Measurements from ENCODE around the gene STYK1. TPM values are rescaled to one million over a fixed set of nuclear protein-coding genes. Genes with fewer than 3 reads are reported as not detected.

The STYK1 gene
- total RNA-seq, 1 donor from 2014 or later, result 0.68 TPM

GRCh38 chr12:10621278-10621677, 52.6 kb downstream of the STYK1 start:
- H3K36me3 Mint-ChIP-seq, result no peaks in the 10 kb centered on the region
- H3K27ac Mint-ChIP-seq, result no peak overlapping the region
- DNase-seq (ENCODE audit: extremely low spot score, unreplicated experiment), result no peak
- no peak for TF ChIP-seq CTCF (conservative IDR thresholded peaks at IDR 0.05)
- no peaks in the 10 kb centered on the region for H3K9me3 Mint-ChIP-seq
- no peaks in the 10 kb centered on the region for H3K4me1 Mint-ChIP-seq (ENCODE audit: unreplicated experiment)
- H3K27me3 Mint-ChIP-seq, result peaks cover 22% of the 10 kb centered on the region
- H3K4me3 Mint-ChIP-seq, result no peak overlapping the region

GRCh38 chr12:10620078-10620779, 53.6 kb downstream of the STYK1 start:
- Mint-ChIP-seq H3K4me3 (no peak overlapping the region), H3K9me3 (no peaks in the 10 kb centered on the region), H3K27me3 (peaks cover 22% of the 10 kb centered on the region), H3K27ac (no peak overlapping the region), H3K4me1 (ENCODE audit: unreplicated experiment) (no peaks in the 10 kb centered on the region), H3K36me3 (no peaks in the 10 kb centered on the region)
- DNase-seq (ENCODE audit: extremely low spot score, unreplicated experiment), result no peak
- no peak for TF ChIP-seq CTCF (conservative IDR thresholded peaks at IDR 0.05)

GRCh38 chr12:10618338-10618987, 55.4 kb downstream of the STYK1 start:
- TF ChIP-seq CTCF (conservative IDR thresholded peaks at IDR 0.05), result no peak
- Mint-ChIP-seq H3K27me3 (peaks cover 24% of the 10 kb centered on the region), H3K4me1 (ENCODE audit: unreplicated experiment) (peaks cover 4% of the 10 kb centered on the region), H3K27ac (no peak overlapping the region), H3K36me3 (peaks cover 3% of the 10 kb centered on the region), H3K4me3 (no peak overlapping the region), H3K9me3 (no peaks in the 10 kb centered on the region)
- DNase-seq (ENCODE audit: extremely low spot score, unreplicated experiment), result no peak

- H3K4me1 Mint-ChIP-seq (ENCODE audit: unreplicated experiment), result peaks cover 4% of the 10 kb centered on the region
- H3K27ac Mint-ChIP-seq, result no peak overlapping the region
- H3K9me3 Mint-ChIP-seq, result no peaks in the 10 kb centered on the region
- DNase-seq (ENCODE audit: extremely low spot score, unreplicated experiment), result no peak
- H3K27me3 Mint-ChIP-seq, result peaks cover 28% of the 10 kb centered on the region
- no peak overlapping the region for H3K4me3 Mint-ChIP-seq
- TF ChIP-seq CTCF (conservative IDR thresholded peaks at IDR 0.05), result no peak
- H3K36me3 Mint-ChIP-seq, result peaks cover 7% of the 10 kb centered on the region
Observed at GRCh38 chr12:10617863-10618262, 56.0 kb downstream of the STYK1 start.

- DNase-seq (ENCODE audit: extremely low spot score, unreplicated experiment), result no peak
- H3K36me3 Mint-ChIP-seq, result peaks cover 16% of the 10 kb centered on the region
- no peak for TF ChIP-seq CTCF (conservative IDR thresholded peaks at IDR 0.05)
- peaks cover 22% of the 10 kb centered on the region for H3K27me3 Mint-ChIP-seq
- H3K9me3 Mint-ChIP-seq, result no peaks in the 10 kb centered on the region
- H3K27ac Mint-ChIP-seq, result peak overlapping the region; percentile 53
- peak overlapping the region; percentile 63 for H3K4me3 Mint-ChIP-seq
- peaks cover 8% of the 10 kb centered on the region for H3K4me1 Mint-ChIP-seq (ENCODE audit: unreplicated experiment)
Observed at GRCh38 chr12:10615532-10615931, 58.3 kb downstream of the STYK1 start.
